Activated T-cell treated with anti-CD3 and anti-CD28 coated beads, Interleukin-2, amount 50 U/mL, for 24 hours (primary cell): ENCODE data around the gene TRIM47.

Experiments
- DNase-seq: peaks from one replicate; pipeline ENCODE4 v3.0.0-alpha.2; 2020
- H3K27ac Mint-ChIP-seq: 2 replicates; pipeline ENCODE4 v1.8.0; 2020; ENCODE audit warnings: mild to moderate bottlenecking, mixed read lengths
- H3K27me3 Mint-ChIP-seq: 2 replicates; pipeline ENCODE4 v1.8.0; 2020; ENCODE audit warnings: mixed read lengths
- H3K36me3 Mint-ChIP-seq: 2 replicates; pipeline ENCODE4 v1.8.0; 2020; ENCODE audit warnings: low read depth, mixed read lengths
- H3K4me1 Mint-ChIP-seq: 2 replicates; pipeline ENCODE4 v1.8.0; 2020; ENCODE audit warnings: low read depth, mixed read lengths
- H3K4me3 Mint-ChIP-seq: 2 replicates; pipeline ENCODE4 v1.8.0; 2020; ENCODE audit warnings: mild to moderate bottlenecking, moderate library complexity, mixed read lengths
- H3K9me3 Mint-ChIP-seq: 2 replicates; pipeline ENCODE4 v1.8.0; 2020; ENCODE audit warnings: mixed read lengths

Gene TRIM47

DNA sequence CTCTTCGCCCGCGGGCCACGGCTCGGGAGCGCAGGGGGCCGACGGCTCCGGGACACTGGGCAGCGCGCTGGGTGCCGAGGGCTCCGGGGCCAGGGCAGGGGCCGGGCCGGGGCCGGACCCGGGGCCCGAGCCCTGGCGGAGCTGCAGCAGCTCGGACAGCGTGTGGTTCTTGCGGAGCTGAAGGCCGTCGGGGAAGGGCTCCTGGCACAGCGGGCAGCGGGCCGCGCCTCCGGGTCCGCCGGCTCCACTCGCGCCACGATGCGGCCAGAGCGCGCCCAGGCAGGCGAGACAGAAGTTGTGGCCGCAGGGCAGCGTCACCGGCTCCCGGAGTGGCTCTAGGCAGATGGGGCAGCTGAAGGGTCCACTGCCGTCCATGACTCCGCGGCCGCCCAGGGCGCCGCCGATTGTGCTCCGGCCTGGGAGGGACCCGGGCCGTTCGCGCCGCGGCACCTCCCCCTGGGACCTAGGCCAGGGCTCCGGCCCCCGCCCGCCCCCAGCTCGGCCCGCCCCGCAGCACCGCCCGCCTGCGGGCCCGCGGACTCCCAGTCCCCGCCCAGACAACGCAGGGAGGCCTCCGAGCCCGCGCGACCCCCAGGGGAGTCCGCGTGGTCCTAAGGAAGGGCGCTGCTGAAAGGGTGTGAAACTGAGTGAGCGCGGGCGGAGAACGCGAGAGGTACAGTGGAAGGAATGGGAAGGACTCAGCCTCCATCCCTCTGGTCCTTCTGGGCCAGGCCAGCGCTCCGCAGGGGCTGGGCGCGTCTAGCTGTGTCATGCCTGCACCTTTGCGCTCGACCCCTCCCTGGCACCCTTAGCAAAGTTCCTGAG, at the start of gene TRIM47:
Gene TRIM47 (minus strand): TSS at position 408 of the 825 bp plus-strand sequence. CDS start 33 bp downstream, at position 375.
- Mint-ChIP-seq H3K27me3 (peaks cover 3% of the 10 kb centered on the region), H3K4me3 (peak within 1 kb of the TSS; percentile 84), H3K4me1 (peaks cover 43% of the 10 kb centered on the region), H3K9me3 (no peaks in the 10 kb centered on the region), H3K27ac (peak within 1 kb of the TSS; percentile 88), H3K36me3 (peaks cover 25% of the 10 kb centered on the region)
- peak; percentile 56 for DNase-seq

GRCh38 chr17:75927286-75927922, 49.0 kb upstream of the TRIM47 start:
- H3K9me3 Mint-ChIP-seq = no peaks in the 10 kb centered on the region
- no peak overlapping the region for H3K27ac Mint-ChIP-seq
- DNase-seq = no peak
- no peaks in the 10 kb centered on the region for H3K4me1 Mint-ChIP-seq
- H3K4me3 Mint-ChIP-seq = no peak overlapping the region
- peaks cover 35% of the 10 kb centered on the region for H3K36me3 Mint-ChIP-seq
- H3K27me3 Mint-ChIP-seq = no peaks in the 10 kb centered on the region

GRCh38 chr17:75926456-75926855, 48.1 kb upstream of the TRIM47 start:
- Mint-ChIP-seq H3K27ac (no peak overlapping the region), H3K4me3 (no peak overlapping the region), H3K4me1 (no peaks in the 10 kb centered on the region), H3K9me3 (no peaks in the 10 kb centered on the region), H3K36me3 (peaks cover 35% of the 10 kb centered on the region), H3K27me3 (no peaks in the 10 kb centered on the region)
- DNase-seq = no peak

GRCh38 chr17:75925912-75926311, 47.5 kb upstream of the TRIM47 start:
- H3K27me3 Mint-ChIP-seq = no peaks in the 10 kb centered on the region
- H3K9me3 Mint-ChIP-seq = no peaks in the 10 kb centered on the region
- H3K4me3 Mint-ChIP-seq = no peak overlapping the region
- no peak for DNase-seq
- H3K4me1 Mint-ChIP-seq = no peaks in the 10 kb centered on the region
- H3K27ac Mint-ChIP-seq = no peak overlapping the region
- H3K36me3 Mint-ChIP-seq = peaks cover 39% of the 10 kb centered on the region

DNA sequence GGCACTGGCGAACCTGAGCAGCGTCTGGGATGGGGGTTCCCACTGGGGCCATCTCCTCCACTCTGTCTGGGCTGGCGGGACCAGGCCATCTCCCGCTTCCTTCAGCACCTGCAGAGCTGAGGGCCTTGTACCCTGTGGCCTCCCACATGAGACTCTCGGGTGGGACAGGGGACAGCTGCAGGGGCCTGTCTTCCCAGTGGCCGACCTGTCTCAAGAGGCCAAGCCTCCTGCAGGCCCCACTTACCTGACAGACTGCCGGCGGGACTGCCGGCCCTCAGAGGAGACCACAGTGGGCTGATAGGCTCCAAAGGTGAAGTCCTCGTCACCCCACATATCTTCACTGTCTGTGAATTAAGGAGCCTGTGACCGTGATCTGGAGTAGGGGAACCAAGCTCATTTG, 46.7 kb upstream of the TRIM47 start:
- Mint-ChIP-seq H3K4me3 (no peak overlapping the region), H3K36me3 (peaks cover 37% of the 10 kb centered on the region), H3K27me3 (no peaks in the 10 kb centered on the region), H3K9me3 (no peaks in the 10 kb centered on the region), H3K4me1 (no peaks in the 10 kb centered on the region), H3K27ac (no peak overlapping the region)
- no peak for DNase-seq

DNA sequence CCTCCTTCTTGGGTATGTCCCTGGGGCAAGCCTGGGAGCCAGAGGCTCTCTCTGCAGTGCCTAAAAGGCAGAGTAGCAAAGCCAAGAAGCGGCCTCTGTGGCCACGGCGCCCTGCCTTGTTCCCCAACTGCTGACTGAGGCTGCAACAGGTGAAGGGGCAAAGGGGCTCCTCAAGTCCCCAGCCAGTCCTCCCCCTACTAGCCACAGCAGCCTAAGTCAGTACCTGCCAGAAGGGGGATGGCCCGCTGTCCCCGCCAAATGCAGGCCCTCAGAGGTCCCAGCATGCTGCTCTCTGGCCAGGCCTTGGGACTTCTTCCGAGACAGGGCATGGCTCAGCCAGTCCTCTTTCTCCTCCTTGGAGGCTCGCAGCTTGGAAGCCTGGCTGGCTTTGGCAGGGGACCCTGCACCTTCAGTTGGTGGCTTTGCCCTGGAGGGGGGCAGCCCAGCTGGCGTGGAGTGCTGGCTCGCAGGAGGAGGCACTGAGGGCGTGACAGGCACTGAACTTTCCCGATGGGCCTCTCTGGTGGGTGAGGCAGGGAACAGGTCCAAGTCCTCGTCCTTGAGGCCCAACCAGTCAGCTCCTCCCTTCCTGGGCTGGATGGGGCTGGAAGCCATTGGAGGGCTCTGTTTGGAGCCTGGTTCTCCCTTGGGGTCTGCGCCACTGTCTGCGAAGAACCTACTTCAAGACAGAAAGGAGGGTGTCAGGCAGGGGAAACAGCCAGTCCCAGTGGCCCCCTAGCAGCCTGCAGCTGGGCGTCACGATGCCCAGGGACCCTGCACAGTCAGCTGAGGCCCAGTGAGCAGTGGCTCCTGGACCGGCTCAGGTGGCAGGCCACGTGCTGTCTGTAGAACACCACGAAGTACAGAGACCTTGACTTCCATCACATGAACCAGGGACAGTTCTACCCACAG, 44.8 kb upstream of the TRIM47 start:
- H3K36me3 Mint-ChIP-seq = peaks cover 46% of the 10 kb centered on the region
- H3K9me3 Mint-ChIP-seq = no peaks in the 10 kb centered on the region
- no peaks in the 10 kb centered on the region for H3K27me3 Mint-ChIP-seq
- no peaks in the 10 kb centered on the region for H3K4me1 Mint-ChIP-seq
- H3K4me3 Mint-ChIP-seq = no peak overlapping the region
- DNase-seq = no peak
- no peak overlapping the region for H3K27ac Mint-ChIP-seq

DNA sequence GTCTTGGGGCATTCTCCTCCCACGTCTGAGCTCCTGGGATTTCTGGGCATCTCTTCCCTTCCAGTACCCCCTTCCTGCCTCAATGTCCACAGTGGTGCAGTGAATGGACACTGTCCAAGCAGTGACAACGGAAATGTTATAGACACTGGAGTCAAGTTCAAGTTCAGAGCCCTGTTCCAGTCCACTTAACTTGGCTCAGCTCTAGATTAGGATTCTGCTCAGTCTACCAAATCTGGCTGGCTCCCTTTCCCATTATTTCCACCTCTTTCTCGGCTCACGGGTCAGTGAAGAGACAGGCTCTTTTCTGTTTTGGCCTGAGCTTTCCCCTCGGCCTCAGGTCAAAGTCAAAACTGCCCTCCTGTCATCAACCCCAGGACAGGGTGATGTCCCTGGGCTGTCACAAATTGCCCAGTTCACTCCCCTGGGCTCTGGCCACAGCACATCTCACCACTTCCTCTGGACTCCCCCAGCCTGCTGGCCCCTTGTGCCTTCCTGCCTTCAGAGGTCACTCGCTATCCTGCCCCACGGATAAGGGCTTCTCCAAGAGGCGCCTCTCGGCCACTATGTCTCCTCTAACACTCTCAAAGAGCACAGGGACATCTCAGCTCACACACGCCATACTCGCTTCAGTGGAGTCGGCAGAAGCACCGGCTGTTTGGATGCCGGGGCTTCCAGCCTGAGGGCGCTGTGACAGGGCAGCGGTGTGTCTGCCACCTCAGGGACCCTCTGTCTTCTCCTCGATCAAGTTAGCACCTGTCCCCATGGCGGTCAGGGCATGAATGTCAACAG, 44.0 kb upstream of the TRIM47 start:
- no peak overlapping the region for H3K27ac Mint-ChIP-seq
- no peak for DNase-seq
- no peak overlapping the region for H3K4me3 Mint-ChIP-seq
- no peaks in the 10 kb centered on the region for H3K4me1 Mint-ChIP-seq
- peaks cover 46% of the 10 kb centered on the region for H3K36me3 Mint-ChIP-seq
- H3K27me3 Mint-ChIP-seq = no peaks in the 10 kb centered on the region
- H3K9me3 Mint-ChIP-seq = no peaks in the 10 kb centered on the region

- H3K27me3 Mint-ChIP-seq = no peaks in the 10 kb centered on the region
- no peak for DNase-seq
- peaks cover 43% of the 10 kb centered on the region for H3K36me3 Mint-ChIP-seq
Measured at GRCh38 chr17:75921596-75921995, 43.2 kb upstream of the TRIM47 start.

DNA sequence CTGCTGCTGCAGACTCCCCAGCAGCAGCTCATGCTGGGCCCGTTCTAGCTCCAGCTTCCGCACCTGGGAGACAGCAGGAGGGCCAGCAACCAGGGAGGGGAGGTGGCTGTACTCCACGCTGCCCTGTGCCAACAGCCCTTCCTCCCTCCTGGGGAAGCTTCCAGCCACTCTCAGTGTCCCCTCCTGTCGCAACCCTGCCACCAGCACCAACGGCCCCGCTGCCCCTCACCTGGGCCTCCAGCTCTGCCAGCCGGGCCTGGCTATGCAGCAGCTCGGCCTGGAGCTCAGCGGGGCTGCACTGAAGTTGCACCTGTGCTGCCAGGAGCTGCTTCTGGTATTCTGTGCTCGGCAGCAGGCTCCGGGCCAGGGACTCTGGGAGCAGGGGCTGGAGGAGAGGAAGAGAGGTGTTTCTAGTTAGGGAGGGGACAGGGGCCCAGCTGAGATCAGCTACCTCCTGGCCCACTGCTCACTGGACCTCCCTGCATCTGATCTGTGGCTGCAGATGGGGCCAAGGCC, 41.7 kb upstream of the TRIM47 start:
- Mint-ChIP-seq H3K4me3 (no peak overlapping the region), H3K27me3 (no peaks in the 10 kb centered on the region), H3K4me1 (no peaks in the 10 kb centered on the region), H3K36me3 (peaks cover 38% of the 10 kb centered on the region), H3K9me3 (no peaks in the 10 kb centered on the region), H3K27ac (no peak overlapping the region)
- no peak for DNase-seq

More at GRCh38 chr17:75921596-75921995, 43.2 kb upstream of the TRIM47 start:
- no peaks in the 10 kb centered on the region for H3K9me3 Mint-ChIP-seq
- H3K4me3 Mint-ChIP-seq = no peak overlapping the region
- H3K4me1 Mint-ChIP-seq = no peaks in the 10 kb centered on the region
- H3K27ac Mint-ChIP-seq = no peak overlapping the region

GRCh38 chr17:75919611-75920010, 41.2 kb upstream of the TRIM47 start:
- Mint-ChIP-seq H3K4me3 (no peak overlapping the region), H3K27ac (no peak overlapping the region), H3K36me3 (peaks cover 41% of the 10 kb centered on the region), H3K27me3 (no peaks in the 10 kb centered on the region), H3K9me3 (no peaks in the 10 kb centered on the region), H3K4me1 (no peaks in the 10 kb centered on the region)
- DNase-seq = no peak

GRCh38 chr17:75917917-75918445, 39.6 kb upstream of the TRIM47 start:
- H3K4me3 Mint-ChIP-seq = no peak overlapping the region
- no peaks in the 10 kb centered on the region for H3K9me3 Mint-ChIP-seq
- DNase-seq = no peak
- H3K27me3 Mint-ChIP-seq = no peaks in the 10 kb centered on the region
- H3K27ac Mint-ChIP-seq = no peak overlapping the region
- peaks cover 42% of the 10 kb centered on the region for H3K36me3 Mint-ChIP-seq
- H3K4me1 Mint-ChIP-seq = no peaks in the 10 kb centered on the region

DNA sequence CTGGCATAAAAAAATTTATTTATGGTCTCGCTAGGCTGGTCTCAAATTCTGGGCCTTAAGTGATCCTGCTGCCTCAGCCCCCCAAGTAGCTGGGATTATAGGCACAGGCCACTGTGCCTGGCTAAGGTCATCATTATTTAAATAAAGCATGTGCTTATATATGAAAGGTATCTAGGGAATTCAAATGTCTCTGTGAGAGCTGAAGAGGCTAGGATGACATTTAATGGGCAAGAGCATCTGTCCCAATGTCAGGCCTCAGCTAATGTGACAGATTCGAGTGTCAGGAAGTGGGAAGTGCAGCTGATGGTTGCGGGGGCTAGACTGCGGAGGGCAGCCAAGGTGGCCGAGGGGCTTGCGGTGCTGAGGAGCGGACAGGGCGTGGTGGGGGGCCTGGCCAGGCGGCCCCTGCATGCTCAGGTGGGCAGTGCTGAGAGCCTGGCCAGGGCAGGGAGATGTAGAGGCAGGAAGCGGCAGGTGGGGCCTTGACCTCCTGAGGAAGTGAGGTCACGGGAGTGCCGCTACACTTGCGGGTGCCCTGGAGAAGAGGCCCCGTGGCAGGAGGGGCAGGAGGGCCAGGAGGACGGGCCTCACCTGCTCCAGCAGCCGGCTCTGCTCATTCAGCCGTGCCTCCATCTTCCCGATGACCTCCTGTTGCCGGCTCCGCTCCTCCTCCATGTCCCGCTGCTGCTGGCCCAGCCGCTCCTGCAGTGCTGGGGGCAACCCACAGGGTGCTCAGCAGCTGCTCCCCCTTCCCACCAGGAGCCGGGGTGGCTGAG, 38.9 kb upstream of the TRIM47 start:
- H3K27me3 Mint-ChIP-seq = no peaks in the 10 kb centered on the region
- no peaks in the 10 kb centered on the region for H3K4me1 Mint-ChIP-seq
- no peak for DNase-seq
- no peak overlapping the region for H3K27ac Mint-ChIP-seq
- H3K4me3 Mint-ChIP-seq = no peak overlapping the region
- peaks cover 43% of the 10 kb centered on the region for H3K36me3 Mint-ChIP-seq
- no peaks in the 10 kb centered on the region for H3K9me3 Mint-ChIP-seq

GRCh38 chr17:75915268-75915667, 36.9 kb upstream of the TRIM47 start:
- DNase-seq = no peak

More at GRCh38 chr17:75915268-75915667, 36.9 kb upstream of the TRIM47 start:
- no peak overlapping the region for H3K27ac Mint-ChIP-seq
- no peaks in the 10 kb centered on the region for H3K27me3 Mint-ChIP-seq
- H3K4me3 Mint-ChIP-seq = no peak overlapping the region
- no peaks in the 10 kb centered on the region for H3K4me1 Mint-ChIP-seq
- H3K9me3 Mint-ChIP-seq = no peaks in the 10 kb centered on the region
- H3K36me3 Mint-ChIP-seq = peaks cover 47% of the 10 kb centered on the region
